Measurements from ENCODE around the gene SMIM35. TPM values are rescaled to one million over a fixed set of nuclear protein-coding genes. Genes with fewer than 3 reads are reported as not detected.

SMIM35 gene
- total and polyA plus RNA-seq, 2 of the 13 experiments (the other 11 are each of a cell fraction or from before 2014, with no cell fraction given), result not detected

GRCh38 chr11:118081241-118081958 is 5.4 kb downstream of the SMIM35 start (continued):
- TF ChIP-seq ARID5B (CRISPR knock-in tag; IDR thresholded peaks at IDR 0.05), result peak; percentile 54
- no peak for TF ChIP-seq KLF11 (CRISPR knock-in tag; IDR thresholded peaks at IDR 0.05)
- TF ChIP-seq ZNF879 (CRISPR knock-in tag; IDR thresholded peaks at IDR 0.05), result no peak
- TF ChIP-seq FOXK1 (CRISPR knock-in tag; IDR thresholded peaks at IDR 0.05; ENCODE audit: borderline replicate concordance, low read depth), result 0 out of 2 replicates have a peak, but pooled peaks have one; percentile 16
- TF ChIP-seq ZNF274 (CRISPR knock-in tag; IDR thresholded peaks at IDR 0.05), result 0 out of 2 replicates have a peak, but pooled peaks have one; percentile 25
- no peak for TF ChIP-seq SOX13 (IDR thresholded peaks at IDR 0.05)
- TF ChIP-seq SOX13 (CRISPR knock-in tag; conservative IDR thresholded peaks at IDR 0.05 in 1 of 2, IDR thresholded peaks at IDR 0.05 in 1 of 2), result peak in 1 of 2 experiments; percentile 17; a peak in 1 of 4 replicates
- no peak for TF ChIP-seq CENPT (CRISPR knock-in tag; IDR thresholded peaks at IDR 0.05; ENCODE audit: low read depth)
- peak; percentile 58; the same call in 1 of the 2 replicates for TF ChIP-seq ELF3 (CRISPR knock-in tag; IDR thresholded peaks at IDR 0.05)
- 0 out of 2 replicates have a peak, but pooled peaks have one; percentile 10 for TF ChIP-seq BHLHE40 (IDR thresholded peaks at IDR 0.05; ENCODE audit: low read length)
